ENCODE data around the gene MTMR1. TPM values are rescaled to one million over a fixed set of nuclear protein-coding genes. Genes with fewer than 3 reads are reported as not detected.

MTMR1 gene
- total RNA-seq = 20.9 to 23.6 TPM (median 21.3 TPM) in 3 replicates
- long read RNA-seq, full-length matches to known transcripts = 3 of 36 reads
- long read RNA-seq, partial matches to known transcripts = 31 of 36 reads
- long read RNA-seq, other reads (novel, unspliced or antisense) = 2 of 36 reads

- TF ChIP-seq, protein P1, sequence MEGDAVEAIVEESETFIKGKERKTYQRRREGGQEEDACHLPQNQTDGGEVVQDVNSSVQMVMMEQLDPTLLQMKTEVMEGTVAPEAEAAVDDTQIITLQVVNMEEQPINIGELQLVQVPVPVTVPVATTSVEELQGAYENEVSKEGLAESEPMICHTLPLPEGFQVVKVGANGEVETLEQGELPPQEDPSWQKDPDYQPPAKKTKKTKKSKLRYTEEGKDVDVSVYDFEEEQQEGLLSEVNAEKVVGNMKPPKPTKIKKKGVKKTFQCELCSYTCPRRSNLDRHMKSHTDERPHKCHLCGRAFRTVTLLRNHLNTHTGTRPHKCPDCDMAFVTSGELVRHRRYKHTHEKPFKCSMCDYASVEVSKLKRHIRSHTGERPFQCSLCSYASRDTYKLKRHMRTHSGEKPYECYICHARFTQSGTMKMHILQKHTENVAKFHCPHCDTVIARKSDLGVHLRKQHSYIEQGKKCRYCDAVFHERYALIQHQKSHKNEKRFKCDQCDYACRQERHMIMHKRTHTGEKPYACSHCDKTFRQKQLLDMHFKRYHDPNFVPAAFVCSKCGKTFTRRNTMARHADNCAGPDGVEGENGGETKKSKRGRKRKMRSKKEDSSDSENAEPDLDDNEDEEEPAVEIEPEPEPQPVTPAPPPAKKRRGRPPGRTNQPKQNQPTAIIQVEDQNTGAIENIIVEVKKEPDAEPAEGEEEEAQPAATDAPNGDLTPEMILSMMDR (IDR thresholded peaks at IDR 0.05) = no peak
- peaks cover 45% of the 10 kb centered on the region for H3K4me1 Mint-ChIP-seq (ENCODE audit: low read depth)
- H3K27ac Mint-ChIP-seq (ENCODE audit: unreplicated experiment) = peak within 1 kb of the TSS; percentile 92
- H3K27me3 Mint-ChIP-seq (ENCODE audit: low read depth) = no peaks in the 10 kb centered on the region
- no peak for DNase-seq (ENCODE audit: low spot score)
- peak within 1 kb of the TSS; percentile 81 for H3K4me3 Mint-ChIP-seq (ENCODE audit: unreplicated experiment)
- peaks cover 16% of the 10 kb centered on the region for H3K9me3 Mint-ChIP-seq (ENCODE audit: low read depth)
- H3K36me3 Mint-ChIP-seq (ENCODE audit: low read depth) = no peaks in the 10 kb centered on the region
Measured at GRCh38 chrX:150692831-150693724, at the start of gene MTMR1. Gene MTMR1, plus strand, starts transcription at chrX:150693396. Its CDS starts 135 bp downstream, at chrX:150693531.

GRCh38 chrX:150643958-150644357 is 49.2 kb upstream of the MTMR1 start:
- H3K27ac Mint-ChIP-seq (ENCODE audit: unreplicated experiment) = no peak overlapping the region
- H3K9me3 Mint-ChIP-seq (ENCODE audit: low read depth) = no peaks in the 10 kb centered on the region
- H3K27me3 Mint-ChIP-seq (ENCODE audit: low read depth) = no peaks in the 10 kb centered on the region
- DNase-seq (ENCODE audit: low spot score) = no peak
- H3K4me3 Mint-ChIP-seq (ENCODE audit: unreplicated experiment) = no peak overlapping the region
- H3K4me1 Mint-ChIP-seq (ENCODE audit: low read depth) = peaks cover 10% of the 10 kb centered on the region
- TF ChIP-seq, protein P1 (IDR thresholded peaks at IDR 0.05) = no peak
- H3K36me3 Mint-ChIP-seq (ENCODE audit: low read depth) = peaks cover 2% of the 10 kb centered on the region

- TF ChIP-seq, protein P1 (IDR thresholded peaks at IDR 0.05) = no peak
- Mint-ChIP-seq H3K4me3 (ENCODE audit: unreplicated experiment) (no peak overlapping the region), H3K27me3 (ENCODE audit: low read depth) (no peaks in the 10 kb centered on the region), H3K4me1 (ENCODE audit: low read depth) (peaks cover 14% of the 10 kb centered on the region), H3K27ac (ENCODE audit: unreplicated experiment) (no peak overlapping the region), H3K9me3 (ENCODE audit: low read depth) (no peaks in the 10 kb centered on the region), H3K36me3 (ENCODE audit: low read depth) (peaks cover 2% of the 10 kb centered on the region)
- no peak for DNase-seq (ENCODE audit: low spot score)
Measured at GRCh38 chrX:150644422-150644821, 48.8 kb upstream of the MTMR1 start.

- Mint-ChIP-seq H3K27ac (ENCODE audit: unreplicated experiment) (no peak overlapping the region), H3K9me3 (ENCODE audit: low read depth) (no peaks in the 10 kb centered on the region), H3K4me3 (ENCODE audit: unreplicated experiment) (no peak overlapping the region), H3K27me3 (ENCODE audit: low read depth) (no peaks in the 10 kb centered on the region), H3K4me1 (ENCODE audit: low read depth) (peaks cover 20% of the 10 kb centered on the region), H3K36me3 (ENCODE audit: low read depth) (peaks cover 4% of the 10 kb centered on the region)
- TF ChIP-seq, protein P1 (IDR thresholded peaks at IDR 0.05) = no peak
- no peak for DNase-seq (ENCODE audit: low spot score)
Measured at GRCh38 chrX:150647331-150647730, 45.9 kb upstream of the MTMR1 start.

- H3K4me1 Mint-ChIP-seq (ENCODE audit: low read depth) = peaks cover 20% of the 10 kb centered on the region
- no peak for DNase-seq (ENCODE audit: low spot score)
- H3K27ac Mint-ChIP-seq (ENCODE audit: unreplicated experiment) = no peak overlapping the region
- TF ChIP-seq, protein P1 (IDR thresholded peaks at IDR 0.05) = no peak
- no peak overlapping the region for H3K4me3 Mint-ChIP-seq (ENCODE audit: unreplicated experiment)
- peaks cover 4% of the 10 kb centered on the region for H3K36me3 Mint-ChIP-seq (ENCODE audit: low read depth)
- no peaks in the 10 kb centered on the region for H3K27me3 Mint-ChIP-seq (ENCODE audit: low read depth)
- H3K9me3 Mint-ChIP-seq (ENCODE audit: low read depth) = no peaks in the 10 kb centered on the region
Measured at GRCh38 chrX:150648296-150648940, 44.8 kb upstream of the MTMR1 start.
